ENCODE measurements around the gene NAPB.

The NAPB gene

GRCh38 chr20:23335521-23335920, 85.8 kb downstream of the NAPB start:
- no peak for FAIRE-seq
- TF ChIP-seq TAF1 (IDR thresholded peaks at IDR 0.05; ENCODE audit: borderline replicate concordance, low read depth, low read length): no peak
- no peak for TF ChIP-seq POLR2A (IDR thresholded peaks at IDR 0.05; ENCODE audit: low read depth, low read length)
- TF ChIP-seq POLR2AphosphoS5 (IDR thresholded peaks at IDR 0.05; ENCODE audit: low read depth, low read length): no peak
- no peak for DNase-seq (ENCODE audit: insufficient read length)

GRCh38 chr20:23334111-23334510, 87.2 kb downstream of the NAPB start:
- FAIRE-seq: no peak
- no peak for TF ChIP-seq POLR2A (IDR thresholded peaks at IDR 0.05; ENCODE audit: low read depth, low read length)
- TF ChIP-seq TAF1 (IDR thresholded peaks at IDR 0.05; ENCODE audit: borderline replicate concordance, low read depth, low read length): no peak
- TF ChIP-seq POLR2AphosphoS5 (IDR thresholded peaks at IDR 0.05; ENCODE audit: low read depth, low read length): no peak
- no peak for DNase-seq (ENCODE audit: insufficient read length)

- FAIRE-seq: peak; percentile 5
- no peak for DNase-seq (ENCODE audit: insufficient read length)
- TF ChIP-seq POLR2A (IDR thresholded peaks at IDR 0.05; ENCODE audit: low read depth, low read length) (no peak), TAF1 (IDR thresholded peaks at IDR 0.05; ENCODE audit: borderline replicate concordance, low read depth, low read length) (no peak), POLR2AphosphoS5 (IDR thresholded peaks at IDR 0.05; ENCODE audit: low read depth, low read length) (no peak)
These were observed 88.8 kb downstream of the NAPB start for GRCh38 chr20:23332467-23332866.

GRCh38 chr20:23331450-23332350, 89.6 kb downstream of the NAPB start:
- TF ChIP-seq TAF1 (IDR thresholded peaks at IDR 0.05; ENCODE audit: borderline replicate concordance, low read depth, low read length): no peak
- TF ChIP-seq POLR2A (IDR thresholded peaks at IDR 0.05; ENCODE audit: low read depth, low read length): no peak
- no peak for TF ChIP-seq POLR2AphosphoS5 (IDR thresholded peaks at IDR 0.05; ENCODE audit: low read depth, low read length)
- no peak for DNase-seq (ENCODE audit: insufficient read length)
- no peak for FAIRE-seq

- FAIRE-seq (no peak), DNase-seq (ENCODE audit: insufficient read length) (no peak)
- no peak for TF ChIP-seq POLR2AphosphoS5 (IDR thresholded peaks at IDR 0.05; ENCODE audit: low read depth, low read length)
- TF ChIP-seq TAF1 (IDR thresholded peaks at IDR 0.05; ENCODE audit: borderline replicate concordance, low read depth, low read length): no peak
- no peak for TF ChIP-seq POLR2A (IDR thresholded peaks at IDR 0.05; ENCODE audit: low read depth, low read length)
These were observed 93.5 kb downstream of the NAPB start for GRCh38 chr20:23327617-23328333.

- TF ChIP-seq POLR2AphosphoS5 (IDR thresholded peaks at IDR 0.05; ENCODE audit: low read depth, low read length) (no peak), TAF1 (IDR thresholded peaks at IDR 0.05; ENCODE audit: borderline replicate concordance, low read depth, low read length) (no peak), POLR2A (IDR thresholded peaks at IDR 0.05; ENCODE audit: low read depth, low read length) (no peak)
- FAIRE-seq (no peak), DNase-seq (ENCODE audit: insufficient read length) (no peak)
These were observed 94.5 kb downstream of the NAPB start for GRCh38 chr20:23326774-23327173.

GRCh38 chr20:23325107-23325506, 96.2 kb downstream of the NAPB start:
- no peak for TF ChIP-seq POLR2A (IDR thresholded peaks at IDR 0.05; ENCODE audit: low read depth, low read length)
- TF ChIP-seq TAF1 (IDR thresholded peaks at IDR 0.05; ENCODE audit: borderline replicate concordance, low read depth, low read length): no peak
- no peak for TF ChIP-seq POLR2AphosphoS5 (IDR thresholded peaks at IDR 0.05; ENCODE audit: low read depth, low read length)
- no peak for DNase-seq (ENCODE audit: insufficient read length)
- no peak for FAIRE-seq
